ENCODE measurements around the gene ZFP91. TPM values are rescaled to one million over a fixed set of nuclear protein-coding genes. Genes with fewer than 3 reads are reported as not detected.
A peak's percentile ranks its signal among the peaks of the same experiment; 100 is the strongest.

ZFP91 gene
- total RNA-seq, 4 donors from 2014 or later, result 45.0 to 47.7 (median 47.2) TPM

- H3K4me1 ChIP-seq, result peaks cover 0 to 19% (median 4%) of the 10 kb centered on the region in 4 donors
- peak overlapping the region in 2 of 4 donors; percentile 4 to 74 for H3K27ac ChIP-seq
- DNase-seq (ENCODE audit: low spot score in 2 of 2), result peak in 1 of 2 donors; percentile 41
- H3K4me3 ChIP-seq, result no peak overlapping the region
- peaks cover 0 to 8% (median 0%) of the 10 kb centered on the region in 3 donors for H3K36me3 ChIP-seq
- no peak for TF ChIP-seq POLR2A (IDR thresholded peaks at IDR 0.05)
- peak; percentile 19 to 56 (median 43) for TF ChIP-seq CTCF (IDR thresholded peaks at IDR 0.05)
- H3K9me3 ChIP-seq, result no peaks in the 10 kb centered on the region
- H3K27me3 ChIP-seq, result no peaks in the 10 kb centered on the region
- WGBS, 2 donors, result 37% methylated on average over 2 of the region's 2 CpGs
Measured at GRCh38 chr11:58629857-58630256, 51.0 kb downstream of the ZFP91 start.

GRCh38 chr11:58631378-58631777, 52.5 kb downstream of the ZFP91 start:
- Histone ChIP-seq H3K27me3 (no peaks in the 10 kb centered on the region), H3K4me3 (no peak overlapping the region), H3K27ac (no peak overlapping the region), H3K4me1 (peaks cover 0 to 19% (median 4%) of the 10 kb centered on the region in 4 donors), H3K36me3 (no peaks in the 10 kb centered on the region), H3K9me3 (no peaks in the 10 kb centered on the region)
- 80 to 90% methylated on average over 3 of the region's 3 CpGs for whole genome bisulfite sequencing, 2 donors
- TF ChIP-seq EP300 (IDR thresholded peaks at IDR 0.05) (no peak), CTCF (IDR thresholded peaks at IDR 0.05) (no peak), POLR2A (IDR thresholded peaks at IDR 0.05) (no peak)
- no peak for DNase-seq (ENCODE audit: low spot score in 2 of 2)

GRCh38 chr11:58632510-58632909, 53.6 kb downstream of the ZFP91 start:
- H3K4me1 ChIP-seq, result peaks cover 0 to 14% (median 2%) of the 10 kb centered on the region in 4 donors
- 92 to 100% methylated on average over 1 of the region's 1 CpG for WGBS, 2 donors
- TF ChIP-seq POLR2A (IDR thresholded peaks at IDR 0.05), result no peak
- TF ChIP-seq EP300 (IDR thresholded peaks at IDR 0.05), result no peak
- no peak for TF ChIP-seq CTCF (IDR thresholded peaks at IDR 0.05)
- DNase-seq (ENCODE audit: low spot score in 2 of 2), result no peak
- no peaks in the 10 kb centered on the region for H3K9me3 ChIP-seq
- no peak overlapping the region for H3K27ac ChIP-seq
- H3K4me3 ChIP-seq, result no peak overlapping the region
- H3K36me3 ChIP-seq, result no peaks in the 10 kb centered on the region
- no peaks in the 10 kb centered on the region for H3K27me3 ChIP-seq

GRCh38 chr11:58636587-58636986, 57.7 kb downstream of the ZFP91 start:
- Histone ChIP-seq H3K27me3 (no peaks in the 10 kb centered on the region), H3K4me1 (peaks cover 0 to 4% (median 0%) of the 10 kb centered on the region in 4 donors), H3K27ac (no peak overlapping the region), H3K36me3 (no peaks in the 10 kb centered on the region), H3K9me3 (no peaks in the 10 kb centered on the region), H3K4me3 (no peak overlapping the region)
- TF ChIP-seq CTCF (IDR thresholded peaks at IDR 0.05) (no peak), POLR2A (IDR thresholded peaks at IDR 0.05) (no peak), EP300 (IDR thresholded peaks at IDR 0.05) (no peak)
- no peak for DNase-seq (ENCODE audit: low spot score in 2 of 2)
- WGBS, 2 donors, result 64 to 80% methylated on average over 3 of the region's 3 CpGs

- Histone ChIP-seq H3K4me3 (no peak overlapping the region), H3K27me3 (no peaks in the 10 kb centered on the region), H3K4me1 (peaks cover 0 to 4% (median 0%) of the 10 kb centered on the region in 4 donors), H3K27ac (no peak overlapping the region), H3K36me3 (no peaks in the 10 kb centered on the region), H3K9me3 (no peaks in the 10 kb centered on the region)
- TF ChIP-seq CTCF (IDR thresholded peaks at IDR 0.05), result no peak
- TF ChIP-seq EP300 (IDR thresholded peaks at IDR 0.05), result no peak
- TF ChIP-seq POLR2A (IDR thresholded peaks at IDR 0.05), result no peak
- no peak for DNase-seq (ENCODE audit: low spot score in 2 of 2)
- 78 to 79% methylated on average over 2 of the region's 2 CpGs for WGBS, 2 donors
Measured at GRCh38 chr11:58637371-58637770, 58.5 kb downstream of the ZFP91 start.

Data from tibial nerve (tissue), 4 donors.